AG04450 (cell line): ENCODE data around the gene DCLK1. TPM values are rescaled to one million over a fixed set of nuclear protein-coding genes. Genes with fewer than 3 reads are reported as not detected.

Source experiments
- CTCF ChIA-PET: fragments of 300-600, 350-600 bp; formaldehyde crosslinking; extraction: SDS; loops from one replicate; lab custom pipeline; 2022; ENCODE audit warnings: antibody characterized with exemption, inconsistent platforms; lab: Charles Lee
- POLR2A ChIA-PET: fragments of 350-600 bp; formaldehyde crosslinking; extraction: SDS; loops from one replicate; lab custom pipeline; 2021; ENCODE audit warnings: antibody characterized with exemption, inconsistent platforms; lab: Yijun Ruan, JAX
- DNase-seq: peaks from one replicate; pipeline ENCODE4 v3.0.0-alpha.2; 2011; ENCODE audit warnings: low read depth, low spot score
- H3K27ac ChIP-seq: one replicate; pipeline ENCODE4 v1.5.1; 2012; ENCODE audit warnings: low read depth, low read length, control low read depth
- H3K27me3 ChIP-seq: one replicate; pipeline ENCODE4 v1.6.0; 2012; ENCODE audit warnings: low read length; ENCODE audit not compliant: control insufficient read depth, insufficient read depth
- H3K4me3 ChIP-seq: 2 replicates; pipeline ENCODE4 v1.5.1; 2011; ENCODE audit warnings: mild to moderate bottlenecking, low read depth, low read length, control low read depth
- H3K9me3 ChIP-seq: 2 replicates; pipeline ENCODE4 v1.5.1; 2012; ENCODE audit warnings: low read length; ENCODE audit not compliant: control insufficient read depth, insufficient read depth
- CTCF ChIP-seq: IDR thresholded peaks from 2 replicates; pipeline ENCODE4 v1.5.1; 2011; ENCODE audit warnings: low read depth, low read length, control low read depth, inconsistent platforms
- polyA plus RNA-seq: library from polyadenylated mRNA; depleted of rRNA; stranded (reverse); fragments of >200 nt; gene quantifications from 2 replicates; pipeline ENCODE4 v1.2.3, GENCODE V29; 2011

The DCLK1 gene
- polyA plus RNA-seq, 1 experiment = not detected

GRCh38 chr13:35891507-35892441 is 239.4 kb downstream of the DCLK1 start:
- DNase-seq = no peak
- CTCF ChIA-PET = interaction anchor here (1.1 kb wide), 1 partner anchor 73 kb away, joined by 3 read pairs; no protein-coding TSS in a partner anchor
- POLR2A ChIA-PET = no interaction called here
- Histone ChIP-seq H3K9me3 (no peaks in the 10 kb centered on the region), H3K27ac (no peak overlapping the region), H3K4me3 (no peak overlapping the region), H3K27me3 (no peaks in the 10 kb centered on the region)
- no peak for TF ChIP-seq CTCF

- H3K27ac ChIP-seq = no peak overlapping the region
- POLR2A ChIA-PET = no interaction called here
- CTCF ChIA-PET = no interaction called here
These were observed 241.6 kb downstream of the DCLK1 start for GRCh38 chr13:35889560-35889959.

GRCh38 chr13:35888981-35889380 is 242.2 kb downstream of the DCLK1 start:
- no peak for TF ChIP-seq CTCF
- POLR2A ChIA-PET = no interaction called here
- no peak for DNase-seq
- Histone ChIP-seq H3K27me3 (no peaks in the 10 kb centered on the region), H3K4me3 (no peak overlapping the region), H3K9me3 (no peaks in the 10 kb centered on the region), H3K27ac (no peak overlapping the region)
- CTCF ChIA-PET = no interaction called here

More at GRCh38 chr13:35889560-35889959, 241.6 kb downstream of the DCLK1 start:
- no peak for TF ChIP-seq CTCF
- Histone ChIP-seq H3K27me3 (no peaks in the 10 kb centered on the region), H3K9me3 (no peaks in the 10 kb centered on the region), H3K4me3 (no peak overlapping the region)
- no peak for DNase-seq

GRCh38 chr13:35888457-35888883 is 242.7 kb downstream of the DCLK1 start:
- no peak for DNase-seq
- H3K27ac ChIP-seq = no peak overlapping the region
- H3K27me3 ChIP-seq = no peaks in the 10 kb centered on the region
- no peak overlapping the region for H3K4me3 ChIP-seq
- ChIA-PET CTCF (no interaction called here), POLR2A (no interaction called here)
- no peak for TF ChIP-seq CTCF
- no peaks in the 10 kb centered on the region for H3K9me3 ChIP-seq

GRCh38 chr13:35887115-35887666 is 244.0 kb downstream of the DCLK1 start:
- no peaks in the 10 kb centered on the region for H3K9me3 ChIP-seq
- no peak for TF ChIP-seq CTCF
- H3K27me3 ChIP-seq = no peaks in the 10 kb centered on the region
- POLR2A ChIA-PET = no interaction called here
- H3K27ac ChIP-seq = no peak overlapping the region
- no peak overlapping the region for H3K4me3 ChIP-seq
- CTCF ChIA-PET = no interaction called here
- DNase-seq = no peak
